Transverse colon (tissue), 4 donors: ENCODE measurements around the gene SPARCL1. TPM values are rescaled to one million over a fixed set of nuclear protein-coding genes. Genes with fewer than 3 reads are reported as not detected.

Experiments
- DNase-seq: peaks from one replicate; pipeline ENCODE4 v3.0.0-alpha.2; 2019
- H3K27ac ChIP-seq, 4 donors: fragments of 200-600 bp; sonication (generic); 2 replicates each; pipeline ENCODE4 v1.5.1; 2016 to 2018; ENCODE audit warnings: inconsistent platforms in 4 of 4
- H3K27me3 ChIP-seq: fragments of 200-600 bp; sonication (generic); 2 replicates; pipeline ENCODE4 v1.5.1; 2017; ENCODE audit warnings: inconsistent platforms
- H3K36me3 ChIP-seq, 4 donors: fragments of 200-600 bp; sonication (generic); 2 replicates each; pipeline ENCODE4 v1.5.1; 2017 to 2019; ENCODE audit warnings: inconsistent platforms in 4 of 4
- H3K4me1 ChIP-seq, 4 donors: fragments of 200-600 bp; sonication (generic); 2 replicates each; pipeline ENCODE4 v1.5.1; 2017 to 2020; ENCODE audit warnings: inconsistent platforms in 4 of 4
- H3K4me3 ChIP-seq, 4 donors: fragments of 200-600 bp; sonication (generic); 1 replicate in 1 of 4; 2 replicates in 3 of 4; pipeline versions ENCODE4 v1.5.1 to v1.6.1; 2017 to 2019; ENCODE audit warnings: inconsistent platforms in 4 of 4
- H3K9me3 ChIP-seq, 2 donors: fragments of 200-600 bp; sonication (generic); 2 replicates each; pipeline ENCODE4 v1.5.1; 2017 to 2019; ENCODE audit warnings: inconsistent platforms in 2 of 2
- CTCF ChIP-seq, 5 experiments: fragments of 200-600 bp in 3 of 5; fragments of 450-650 bp in 2 of 5; sonication (generic) in 3 of 5; IDR thresholded peaks; 1 replicate in 2 of 5; 2 replicates in 3 of 5; pipeline ENCODE4 v1.5.1; 2016 to 2017; ENCODE audit warnings: antibody characterized with exemption in 5 of 5, inconsistent platforms in 3 of 5, mild to moderate bottlenecking in 2 of 5, moderate library complexity in 1 of 5
- EP300 ChIP-seq: sonication (generic); formaldehyde crosslinking; IDR thresholded peaks from one replicate; pipeline ENCODE4 v1.6.1; 2017; ENCODE audit warnings: antibody characterized with exemption, low read depth
- POLR2A ChIP-seq: fragments of 450-650 bp; IDR thresholded peaks from one replicate; pipeline ENCODE4 v1.6.1; 2016; ENCODE audit warnings: antibody characterized with exemption, mild to moderate bottlenecking, moderate library complexity
- POLR2AphosphoS5 ChIP-seq, 3 donors: sonication (generic); formaldehyde crosslinking; IDR thresholded peaks; one replicate each; pipeline ENCODE4 v1.6.1; 2016; ENCODE audit warnings: antibody characterized with exemption in 3 of 3
- WGBS, 2 donors: methylation state at CpG; one replicate each; pipeline ENCODE4 v1.1.5; 2018; ENCODE audit warnings: low coverage in 1 of 2; 5-methylcytosine and 5-hydroxymethylcytosine counted together
- in situ Hi-C, 4 donors: fragments of 200-750 bp; cut with MboI; loops; one replicate each; pipeline versions ENCODE4 v1.15.0 to v1.15.1; 2017; ENCODE audit warnings: low sequenced_read_pairs in 3 of 4, low pct_ligation_motif_present in 1 of 4, low pct_unique_long_range_greater_than_20kb in 1 of 4
- intact Hi-C: fragments of 100-400 bp; cut with DNase I; formaldehyde crosslinking; loops from one replicate; pipeline ENCODE4 v1.15.1; 2023; ENCODE audit warnings: low total_unique reads
- total RNA-seq, 4 donors: library from RNA; depleted of rRNA; stranded (reverse); fragments of >200 nt; gene quantifications; one replicate each; pipeline ENCODE4 v1.1.0, GENCODE V29; 2016

SPARCL1 gene
- total RNA-seq, 4 donors from 2014 or later: 113 to 228 (median 151) TPM

- H3K4me1 ChIP-seq: peaks cover 0 to 13% (median 5%) of the 10 kb centered on the region in 4 donors
- DNase-seq: no peak
- no peaks in the 10 kb centered on the region for H3K36me3 ChIP-seq
- 96% methylated on average over 16 of the region's 17 CpGs; no CpG with 5 or more reads in 1 of the 2 donors for WGBS, 2 donors
- H3K27me3 ChIP-seq: no peaks in the 10 kb centered on the region
- in situ Hi-C loops: no loop called here
- no peak for TF ChIP-seq POLR2AphosphoS5 (IDR thresholded peaks at IDR 0.05)
- no peak for TF ChIP-seq EP300
- TF ChIP-seq POLR2A: no peak
- TF ChIP-seq CTCF (IDR thresholded peaks at IDR 0.05): no peak
- no peak overlapping the region for H3K27ac ChIP-seq
- H3K9me3 ChIP-seq: no peaks in the 10 kb centered on the region
- no peak overlapping the region for H3K4me3 ChIP-seq
- intact Hi-C loops: no loop called here
These were observed 18.4 kb downstream of the SPARCL1 start for GRCh38 chr4:87510747-87511146.

- intact Hi-C loops (no loop called here), in situ Hi-C loops (no loop called here)
- DNase-seq: no peak
- 60% methylated on average over 3 to 4 of the region's 4 CpGs for WGBS, 2 donors
- Histone ChIP-seq H3K4me1 (peaks cover 0 to 15% (median 8%) of the 10 kb centered on the region in 4 donors), H3K4me3 (no peak overlapping the region), H3K27me3 (no peaks in the 10 kb centered on the region), H3K9me3 (no peaks in the 10 kb centered on the region), H3K27ac (peak overlapping the region; percentile 30 to 68 (median 52)), H3K36me3 (no peaks in the 10 kb centered on the region)
- TF ChIP-seq POLR2A (no peak), POLR2AphosphoS5 (IDR thresholded peaks at IDR 0.05) (peak in 2 of 3 donors; percentile 20 to 23)
These were observed 22.0 kb downstream of the SPARCL1 start for GRCh38 chr4:87506974-87507701.

DNA sequence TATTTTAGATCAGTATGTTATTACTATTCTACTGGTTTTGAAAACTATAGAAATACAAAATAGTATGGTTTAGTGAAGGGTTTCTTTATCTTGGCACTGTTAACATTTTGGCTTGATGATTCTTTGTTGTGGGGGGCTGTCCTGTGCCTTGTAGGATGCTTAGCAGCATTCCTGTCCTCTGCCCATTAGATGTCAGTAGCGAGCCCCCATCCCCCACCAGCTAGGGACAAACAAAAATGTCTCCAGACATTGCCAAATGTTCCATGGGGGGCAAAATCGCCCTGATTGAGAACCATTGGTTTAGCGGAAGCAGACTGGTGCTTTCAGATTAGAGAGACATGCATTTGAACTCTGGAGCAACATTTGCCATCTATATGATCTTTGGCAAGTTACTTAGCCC, 23.3 kb downstream of the SPARCL1 start:
- H3K4me1 ChIP-seq: peaks cover 0 to 17% (median 8%) of the 10 kb centered on the region in 4 donors
- no peaks in the 10 kb centered on the region for H3K27me3 ChIP-seq
- no peak overlapping the region for H3K27ac ChIP-seq
- TF ChIP-seq POLR2AphosphoS5 (IDR thresholded peaks at IDR 0.05): no peak
- no peak for TF ChIP-seq EP300
- no peak for TF ChIP-seq POLR2A
- TF ChIP-seq CTCF (IDR thresholded peaks at IDR 0.05): no peak
- WGBS, 2 donors: 79 to 90% methylated on average over 2 to 3 of the region's 3 CpGs
- no peaks in the 10 kb centered on the region for H3K36me3 ChIP-seq
- H3K9me3 ChIP-seq: no peaks in the 10 kb centered on the region
- no peak overlapping the region for H3K4me3 ChIP-seq
- in situ Hi-C loops: no loop called here
- intact Hi-C loops: no loop called here
- no peak for DNase-seq

GRCh38 chr4:87502580-87503238, 26.5 kb downstream of the SPARCL1 start:
- Histone ChIP-seq H3K9me3 (no peaks in the 10 kb centered on the region), H3K27ac (peak overlapping the region; percentile 5 to 12 (median 7)), H3K4me3 (no peak overlapping the region), H3K27me3 (no peaks in the 10 kb centered on the region), H3K4me1 (peaks cover 0 to 41% (median 13%) of the 10 kb centered on the region in 4 donors), H3K36me3 (no peaks in the 10 kb centered on the region)
- TF ChIP-seq POLR2A (no peak), EP300 (no peak), POLR2AphosphoS5 (IDR thresholded peaks at IDR 0.05) (no peak), CTCF (IDR thresholded peaks at IDR 0.05) (no peak)
- DNase-seq: no peak
- in situ Hi-C loops: no loop called here
- intact Hi-C loops: no loop called here
